Measurements from ENCODE around the gene CFAP65. TPM values are rescaled to one million over a fixed set of nuclear protein-coding genes. Genes with fewer than 3 reads are reported as not detected.

The CFAP65 gene
- polyA plus RNA-seq, 1 donor (not counting 4 experiments of a cell fraction or from before 2014, with no cell fraction given), result not detected

- H3K9ac ChIP-seq (ENCODE audit: control insufficient read depth, extremely low read depth, insufficient read depth, low read length), result no peak overlapping the region
- no peak for FAIRE-seq
- no peak for TF ChIP-seq CTCF (optimal IDR thresholded peaks at IDR 0.05 in 1 of 3, IDR thresholded peaks at IDR 0.05 in 1 of 3, conservative IDR thresholded peaks at IDR 0.05 in 1 of 3; ENCODE audit: extremely low read depth in 1 of 3, insufficient read depth in 2 of 3, low read length in 3 of 3)
- TF ChIP-seq EZH2 (IDR thresholded peaks at IDR 0.05; ENCODE audit: low read length), result no peak
- no peaks in the 10 kb centered on the region for H3K36me3 ChIP-seq (ENCODE audit: control insufficient read depth in 2 of 2, extremely low read depth in 1 of 2, insufficient read depth in 2 of 2, low read length in 2 of 2)
- DNase-seq (ENCODE audit: low read depth, low spot score), result no peak
- dilution Hi-C loops (cut with MboI; ENCODE audit: extremely low pct_ligation_motif_present, low sequenced_read_pairs), result no loop called here
- no peak overlapping the region for H3K4me2 ChIP-seq (ENCODE audit: control insufficient read depth, extremely low read depth, insufficient read depth, low read depth, low read length)
- H3K27ac ChIP-seq (ENCODE audit: control insufficient read depth, insufficient read depth, low read length), result no peak overlapping the region
- peaks cover 56% of the 10 kb centered on the region for H3K27me3 ChIP-seq (ENCODE audit: control insufficient read depth, extremely low read depth, insufficient read depth, low read length)
- no peaks in the 10 kb centered on the region for H3K9me3 ChIP-seq (ENCODE audit: control insufficient read depth, low read depth, low read length)
- peaks cover 8% of the 10 kb centered on the region for H4K20me1 ChIP-seq (ENCODE audit: control insufficient read depth, extremely low read depth, insufficient read depth, low read length)
- H3K4me3 ChIP-seq (ENCODE audit: control insufficient read depth in 2 of 3, extremely low read depth in 1 of 3, insufficient read depth in 2 of 3, low read depth in 1 of 3, low read length in 3 of 3), result no peak overlapping the region
- peaks cover 10% of the 10 kb centered on the region for H3K4me1 ChIP-seq (ENCODE audit: control insufficient read depth, extremely low read depth, insufficient read depth, low read length)
- no peaks in the 10 kb centered on the region for H3K79me2 ChIP-seq (ENCODE audit: control insufficient read depth, insufficient read depth, low read length)
- no peaks in the 10 kb centered on the region for H3K9me1 ChIP-seq (ENCODE audit: control insufficient read depth, extremely low read depth, insufficient read depth, low read length)
- H2AFZ ChIP-seq (ENCODE audit: control insufficient read depth, low read length), result no peak overlapping the region
Observed at GRCh38 chr2:218961651-218962570, 79.4 kb downstream of the CFAP65 start.

- Histone ChIP-seq H2AFZ (ENCODE audit: control insufficient read depth, low read length) (no peak overlapping the region), H4K20me1 (ENCODE audit: control insufficient read depth, extremely low read depth, insufficient read depth, low read length) (peaks cover 8% of the 10 kb centered on the region), H3K9me1 (ENCODE audit: control insufficient read depth, extremely low read depth, insufficient read depth, low read length) (no peaks in the 10 kb centered on the region), H3K4me2 (ENCODE audit: control insufficient read depth, extremely low read depth, insufficient read depth, low read depth, low read length) (no peak overlapping the region), H3K4me3 (ENCODE audit: control insufficient read depth in 2 of 3, extremely low read depth in 1 of 3, insufficient read depth in 2 of 3, low read depth in 1 of 3, low read length in 3 of 3) (no peak overlapping the region), H3K9ac (ENCODE audit: control insufficient read depth, extremely low read depth, insufficient read depth, low read length) (no peak overlapping the region), H3K27me3 (ENCODE audit: control insufficient read depth, extremely low read depth, insufficient read depth, low read length) (peaks cover 59% of the 10 kb centered on the region), H3K27ac (ENCODE audit: control insufficient read depth, insufficient read depth, low read length) (no peak overlapping the region), H3K36me3 (ENCODE audit: control insufficient read depth in 2 of 2, extremely low read depth in 1 of 2, insufficient read depth in 2 of 2, low read length in 2 of 2) (no peaks in the 10 kb centered on the region), H3K9me3 (ENCODE audit: control insufficient read depth, low read depth, low read length) (no peaks in the 10 kb centered on the region), H3K4me1 (ENCODE audit: control insufficient read depth, extremely low read depth, insufficient read depth, low read length) (peaks cover 10% of the 10 kb centered on the region), H3K79me2 (ENCODE audit: control insufficient read depth, insufficient read depth, low read length) (no peaks in the 10 kb centered on the region)
- no peak for TF ChIP-seq CTCF (optimal IDR thresholded peaks at IDR 0.05 in 1 of 3, IDR thresholded peaks at IDR 0.05 in 1 of 3, conservative IDR thresholded peaks at IDR 0.05 in 1 of 3; ENCODE audit: extremely low read depth in 1 of 3, insufficient read depth in 2 of 3, low read length in 3 of 3)
- no peak for DNase-seq (ENCODE audit: low read depth, low spot score)
- dilution Hi-C loops (cut with MboI; ENCODE audit: extremely low pct_ligation_motif_present, low sequenced_read_pairs), result no loop called here
- no peak for FAIRE-seq
Observed at GRCh38 chr2:218961229-218961628, 80.1 kb downstream of the CFAP65 start.

All from keratinocyte (primary cell).